Lower leg skin (tissue), 3 donors: Measurements from ENCODE around the gene MIPOL1.

ENCODE experiments used
- CTCF ChIP-seq, 3 donors: fragments of 450-650 bp; IDR thresholded peaks; one replicate each; pipeline ENCODE4 v1.5.1; 2016; ENCODE audit warnings: antibody characterized with exemption in 3 of 3, mild to moderate bottlenecking in 3 of 3, moderate library complexity in 2 of 3
- POLR2A ChIP-seq, 2 donors: fragments of 450-650 bp; IDR thresholded peaks; one replicate each; pipeline ENCODE4 v1.6.1; 2016 to 2017; ENCODE audit warnings: antibody characterized with exemption in 2 of 2, mild to moderate bottlenecking in 1 of 2, moderate library complexity in 1 of 2

DNA sequence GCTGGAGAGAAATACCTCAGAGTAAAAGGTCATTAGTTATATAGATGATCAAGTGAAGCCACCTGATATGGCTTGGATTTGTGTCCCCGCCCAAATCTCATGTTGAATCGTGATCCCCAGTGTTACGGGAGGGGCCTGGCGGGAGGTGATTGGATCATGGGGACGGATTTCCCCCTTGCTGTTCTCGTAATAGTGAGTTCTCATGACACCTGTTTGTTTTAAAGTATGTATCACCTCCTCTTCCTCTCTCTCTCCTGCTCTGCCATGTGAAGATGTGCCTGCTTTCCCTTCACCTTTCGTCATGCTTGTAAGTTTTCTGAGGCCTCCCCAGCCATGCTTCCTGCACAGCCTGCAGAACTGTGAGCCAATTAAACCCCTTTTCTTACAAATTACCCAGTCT lies 272.5 kb downstream of the MIPOL1 start:
- TF ChIP-seq CTCF (IDR thresholded peaks at IDR 0.05) (no peak), POLR2A (IDR thresholded peaks at IDR 0.05) (no peak)
